CD4-positive, alpha-beta memory T cell (primary cell): ENCODE data around the gene SON. TPM values are rescaled to one million over a fixed set of nuclear protein-coding genes. Genes with fewer than 3 reads are reported as not detected.

Source experiments
- polyA plus RNA-seq, 2 donors: library from polyadenylated mRNA; unstranded; fragments of 300-500 nt; fragmentation: Illumina TruSeq; gene quantifications; one replicate each; pipeline ENCODE4 v1.2.3, GENCODE V29; 2021
- total RNA-seq, 2 experiments: library from RNA; stranded (reverse); gene quantifications; one replicate each; pipeline ENCODE4 v1.2.3, GENCODE V29; 2021

SON gene
- total and polyA plus RNA-seq, 4 experiments from 2014 or later, result 314 to 639 (median 445) TPM

Other genes with a start within 250 kb of the SON start
- 10 to 100 TPM; 60.1 to 62.5 TPM for gene IFNAR1, start 218.1 kb upstream of the SON start, total RNA-seq
- 10 to 100 TPM; 52.5 to 64.4 TPM for gene IFNAR1, start 218.1 kb upstream of the SON start, polyA plus RNA-seq
- 10 to 100 TPM; 20.7 to 22.9 TPM for gene IFNGR2, start 139.6 kb upstream of the SON start, total RNA-seq
- 10 to 100 TPM in 1 of 2 donors, 1 to 10 TPM in 1; 8.7 to 24.3 TPM for gene IFNGR2, start 139.6 kb upstream of the SON start, polyA plus RNA-seq
- gene TMEM50B, start 63.1 kb upstream of the SON start, total RNA-seq, result 100 to 1,000 TPM; 110 to 112 TPM
- 10 to 100 TPM; 49.2 to 66.5 TPM for gene TMEM50B, start 63.1 kb upstream of the SON start, polyA plus RNA-seq
- gene DNAJC28, start 51.3 kb upstream of the SON start, total RNA-seq, result 1 to 10 TPM; 1.3 to 1.6 TPM
- under 1 TPM; 0.56 to 0.98 TPM for gene DNAJC28, start 51.3 kb upstream of the SON start, polyA plus RNA-seq
- 10 to 100 TPM; 75.4 to 85.1 TPM for gene GART, start 921 bp upstream of the SON start, total RNA-seq
- 10 to 100 TPM; 56.1 to 57.7 TPM for gene GART, start 921 bp upstream of the SON start, polyA plus RNA-seq
- gene DONSON, start 45.6 kb downstream of the SON start, total RNA-seq, result 10 to 100 TPM; 11.0 to 13.7 TPM
- gene DONSON, start 45.6 kb downstream of the SON start, polyA plus RNA-seq, result 1 to 10 TPM; 2.2 to 4.0 TPM
- 10 to 100 TPM; 63.9 to 64.2 TPM for gene CRYZL1, start 98.7 kb downstream of the SON start, total RNA-seq
- gene CRYZL1, start 98.7 kb downstream of the SON start, polyA plus RNA-seq, result 10 to 100 TPM; 34.4 to 38.8 TPM
- gene ITSN1, start 99.5 kb downstream of the SON start, total RNA-seq, result 1 to 10 TPM; 2.9 to 3.9 TPM
- 1 to 10 TPM; 1.0 to 3.1 TPM for gene ITSN1, start 99.5 kb downstream of the SON start, polyA plus RNA-seq